ENCODE measurements around the gene RCSD1.

Gene RCSD1

GRCh38 chr1:167698313-167698712, 68.3 kb downstream of the RCSD1 start:
- Histone ChIP-seq H4K8ac (ENCODE audit: low read depth, low read length) (no peak overlapping the region), H3K14ac (ENCODE audit: low read length) (no peak overlapping the region), H3K4me1 (ENCODE audit: control insufficient read depth in 1 of 2, insufficient read depth in 2 of 2, low read length in 2 of 2) (peaks cover 19 to 23% of the 10 kb centered on the region in 2 experiments), H3K9me3 (ENCODE audit: insufficient read depth, low read depth, low read length) (no peaks in the 10 kb centered on the region), H3K23ac (ENCODE audit: low read length) (no peak overlapping the region), H3K79me1 (ENCODE audit: low read length) (peaks cover 10% of the 10 kb centered on the region), H4K12ac (ENCODE audit: low read depth, low read length) (no peak overlapping the region), H3K36me3 (ENCODE audit: control insufficient read depth in 1 of 2, insufficient read depth in 2 of 2, low read length in 2 of 2) (no peaks in the 10 kb centered on the region), H3K18ac (ENCODE audit: low read length) (no peak overlapping the region), H3K27ac (ENCODE audit: low read depth, low read length) (no peak overlapping the region), H2BK12ac (ENCODE audit: low read length) (no peak overlapping the region), H3K79me2 (ENCODE audit: control insufficient read depth, insufficient read depth, low read length, poor library complexity) (no peaks in the 10 kb centered on the region), H2BK120ac (ENCODE audit: insufficient read depth, low read length, poor library complexity) (no peak overlapping the region), H2BK5ac (ENCODE audit: low read depth, low read length, poor library complexity) (no peak overlapping the region), H2AK5ac (ENCODE audit: low read length) (no peak overlapping the region), H2AFZ (ENCODE audit: insufficient read depth, low read length, poor library complexity) (no peak overlapping the region), H3K4ac (ENCODE audit: low read depth, low read length) (no peak overlapping the region), H3K4me3 (ENCODE audit: low read depth, low read length) (no peak overlapping the region), H3K9ac (ENCODE audit: low read length) (no peak overlapping the region), H3K4me2 (ENCODE audit: low read length) (no peak overlapping the region), H3K27me3 (ENCODE audit: insufficient read depth, low read length) (no peaks in the 10 kb centered on the region), H4K91ac (ENCODE audit: low read depth, low read length) (no peak overlapping the region)
- whole genome bisulfite sequencing (ENCODE audit: extremely low coverage, insufficient coverage, insufficient read length): no CpG with 5 or more reads among the region's 4 CpGs
- DNase-seq: no peak

GRCh38 chr1:167701510-167701909, 71.5 kb downstream of the RCSD1 start:
- no peaks in the 10 kb centered on the region for H3K9me3 ChIP-seq (ENCODE audit: insufficient read depth, low read depth, low read length)
- no peak overlapping the region for H4K12ac ChIP-seq (ENCODE audit: low read depth, low read length)
- no peak overlapping the region for H3K4ac ChIP-seq (ENCODE audit: low read depth, low read length)
- no peak overlapping the region for H2BK12ac ChIP-seq (ENCODE audit: low read length)
- H3K14ac ChIP-seq (ENCODE audit: low read length): no peak overlapping the region
- no peak overlapping the region for H3K23ac ChIP-seq (ENCODE audit: low read length)
- H3K9ac ChIP-seq (ENCODE audit: low read length): no peak overlapping the region
- H2AFZ ChIP-seq (ENCODE audit: insufficient read depth, low read length, poor library complexity): no peak overlapping the region
- no peaks in the 10 kb centered on the region for H3K36me3 ChIP-seq (ENCODE audit: control insufficient read depth in 1 of 2, insufficient read depth in 2 of 2, low read length in 2 of 2)
- H3K79me2 ChIP-seq (ENCODE audit: control insufficient read depth, insufficient read depth, low read length, poor library complexity): no peaks in the 10 kb centered on the region
- H3K27me3 ChIP-seq (ENCODE audit: insufficient read depth, low read length): no peaks in the 10 kb centered on the region
- no CpG with 5 or more reads among the region's 1 CpG for WGBS (ENCODE audit: extremely low coverage, insufficient coverage, insufficient read length)
- H2BK120ac ChIP-seq (ENCODE audit: insufficient read depth, low read length, poor library complexity): no peak overlapping the region
- H3K18ac ChIP-seq (ENCODE audit: low read length): no peak overlapping the region
- no peak for DNase-seq
- no peak overlapping the region for H2AK5ac ChIP-seq (ENCODE audit: low read length)
- no peak overlapping the region for H3K27ac ChIP-seq (ENCODE audit: low read depth, low read length)
- no peak overlapping the region for H3K4me3 ChIP-seq (ENCODE audit: low read depth, low read length)
- no peak overlapping the region for H3K4me2 ChIP-seq (ENCODE audit: low read length)
- no peak overlapping the region for H4K91ac ChIP-seq (ENCODE audit: low read depth, low read length)
- peaks cover 0 to 6% of the 10 kb centered on the region in 2 experiments for H3K4me1 ChIP-seq (ENCODE audit: control insufficient read depth in 1 of 2, insufficient read depth in 2 of 2, low read length in 2 of 2)
- no peak overlapping the region for H4K8ac ChIP-seq (ENCODE audit: low read depth, low read length)
- peaks cover 2% of the 10 kb centered on the region for H3K79me1 ChIP-seq (ENCODE audit: low read length)
- no peak overlapping the region for H2BK5ac ChIP-seq (ENCODE audit: low read depth, low read length, poor library complexity)

GRCh38 chr1:167703557-167703956, 73.5 kb downstream of the RCSD1 start:
- H2BK12ac ChIP-seq (ENCODE audit: low read length): no peak overlapping the region
- peaks cover 0 to 6% of the 10 kb centered on the region in 2 experiments for H3K4me1 ChIP-seq (ENCODE audit: control insufficient read depth in 1 of 2, insufficient read depth in 2 of 2, low read length in 2 of 2)
- no CpG with 5 or more reads among the region's 1 CpG for WGBS (ENCODE audit: extremely low coverage, insufficient coverage, insufficient read length)
- H3K4me3 ChIP-seq (ENCODE audit: low read depth, low read length): no peak overlapping the region
- H3K9ac ChIP-seq (ENCODE audit: low read length): no peak overlapping the region
- H3K27ac ChIP-seq (ENCODE audit: low read depth, low read length): no peak overlapping the region
- H2BK5ac ChIP-seq (ENCODE audit: low read depth, low read length, poor library complexity): no peak overlapping the region
- no peaks in the 10 kb centered on the region for H3K27me3 ChIP-seq (ENCODE audit: insufficient read depth, low read length)
- H4K91ac ChIP-seq (ENCODE audit: low read depth, low read length): no peak overlapping the region
- no peak overlapping the region for H3K23ac ChIP-seq (ENCODE audit: low read length)
- no peak overlapping the region for H3K4me2 ChIP-seq (ENCODE audit: low read length)
- H2AFZ ChIP-seq (ENCODE audit: insufficient read depth, low read length, poor library complexity): no peak overlapping the region
- no peak overlapping the region for H4K8ac ChIP-seq (ENCODE audit: low read depth, low read length)
- no peaks in the 10 kb centered on the region for H3K79me1 ChIP-seq (ENCODE audit: low read length)
- H3K18ac ChIP-seq (ENCODE audit: low read length): no peak overlapping the region
- no peaks in the 10 kb centered on the region for H3K36me3 ChIP-seq (ENCODE audit: control insufficient read depth in 1 of 2, insufficient read depth in 2 of 2, low read length in 2 of 2)
- no peak overlapping the region for H3K14ac ChIP-seq (ENCODE audit: low read length)
- H2AK5ac ChIP-seq (ENCODE audit: low read length): no peak overlapping the region
- H3K4ac ChIP-seq (ENCODE audit: low read depth, low read length): no peak overlapping the region
- no peaks in the 10 kb centered on the region for H3K9me3 ChIP-seq (ENCODE audit: insufficient read depth, low read depth, low read length)
- no peak for DNase-seq
- no peak overlapping the region for H2BK120ac ChIP-seq (ENCODE audit: insufficient read depth, low read length, poor library complexity)
- H3K79me2 ChIP-seq (ENCODE audit: control insufficient read depth, insufficient read depth, low read length, poor library complexity): no peaks in the 10 kb centered on the region
- no peak overlapping the region for H4K12ac ChIP-seq (ENCODE audit: low read depth, low read length)

GRCh38 chr1:167704715-167705114, 74.7 kb downstream of the RCSD1 start:
- DNase-seq: no peak

More at GRCh38 chr1:167704715-167705114, 74.7 kb downstream of the RCSD1 start:
- Histone ChIP-seq H3K4me3 (ENCODE audit: low read depth, low read length) (no peak overlapping the region), H2AFZ (ENCODE audit: insufficient read depth, low read length, poor library complexity) (no peak overlapping the region), H3K79me2 (ENCODE audit: control insufficient read depth, insufficient read depth, low read length, poor library complexity) (no peaks in the 10 kb centered on the region), H3K27ac (ENCODE audit: low read depth, low read length) (no peak overlapping the region), H2BK5ac (ENCODE audit: low read depth, low read length, poor library complexity) (no peak overlapping the region), H4K8ac (ENCODE audit: low read depth, low read length) (no peak overlapping the region), H3K36me3 (ENCODE audit: control insufficient read depth in 1 of 2, insufficient read depth in 2 of 2, low read length in 2 of 2) (no peaks in the 10 kb centered on the region), H3K18ac (ENCODE audit: low read length) (no peak overlapping the region), H4K91ac (ENCODE audit: low read depth, low read length) (no peak overlapping the region), H3K4ac (ENCODE audit: low read depth, low read length) (no peak overlapping the region), H4K12ac (ENCODE audit: low read depth, low read length) (no peak overlapping the region), H2AK5ac (ENCODE audit: low read length) (no peak overlapping the region), H3K79me1 (ENCODE audit: low read length) (no peaks in the 10 kb centered on the region), H3K4me2 (ENCODE audit: low read length) (no peak overlapping the region), H3K14ac (ENCODE audit: low read length) (no peak overlapping the region), H3K4me1 (ENCODE audit: control insufficient read depth in 1 of 2, insufficient read depth in 2 of 2, low read length in 2 of 2) (peaks cover 0 to 6% of the 10 kb centered on the region in 2 experiments), H2BK12ac (ENCODE audit: low read length) (no peak overlapping the region), H3K27me3 (ENCODE audit: insufficient read depth, low read length) (no peaks in the 10 kb centered on the region), H3K23ac (ENCODE audit: low read length) (no peak overlapping the region), H3K9ac (ENCODE audit: low read length) (no peak overlapping the region), H2BK120ac (ENCODE audit: insufficient read depth, low read length, poor library complexity) (no peak overlapping the region), H3K9me3 (ENCODE audit: insufficient read depth, low read depth, low read length) (no peaks in the 10 kb centered on the region)
- WGBS (ENCODE audit: extremely low coverage, insufficient coverage, insufficient read length): no CpG with 5 or more reads among the region's 2 CpGs

Measured in trophoblast cell (in vitro differentiated cells and primary cell).